Activated naive CD8-positive, alpha-beta T cell treated with anti-CD3 and anti-CD28 coated beads, Interleukin-2, amount 50 U/mL, for 24 hours (primary cell): ENCODE measurements around the gene IGFLR1.
"Not testable (repeated sequence)": the region's sequence is repeated elsewhere in the genome, so short reads cannot be mapped to it uniquely, and the experiment has no call there.

Experiments
- ATAC-seq: fragments of 150-1000 bp; cut with Tn5 transposase; one replicate; pipeline ENCODE4 v1.10.0; 2021
- DNase-seq: peaks from one replicate; pipeline ENCODE4 v3.0.0; 2021
- H3K27ac Mint-ChIP-seq: one replicate; pipeline ENCODE4 v1.8.0; 2021; ENCODE audit warnings: mild to moderate bottlenecking, mixed read lengths
- H3K27me3 Mint-ChIP-seq: one replicate; pipeline ENCODE4 v1.8.0; 2021; ENCODE audit warnings: mixed read lengths
- H3K36me3 Mint-ChIP-seq: one replicate; pipeline ENCODE4 v1.8.0; 2021; ENCODE audit warnings: low read depth, mixed read lengths
- H3K4me1 Mint-ChIP-seq: one replicate; pipeline ENCODE4 v1.8.0; 2021; ENCODE audit warnings: mixed read lengths
- H3K4me3 Mint-ChIP-seq: one replicate; pipeline ENCODE4 v1.8.0; 2021; ENCODE audit warnings: mild to moderate bottlenecking, moderate library complexity, mixed read lengths
- H3K9me3 Mint-ChIP-seq: one replicate; pipeline ENCODE4 v1.8.0; 2021; ENCODE audit warnings: mixed read lengths

The IGFLR1 gene

GRCh38 chr19:35708391-35708790 lies 33.9 kb downstream of the IGFLR1 start:
- peak overlapping the region; percentile 27 for H3K27ac Mint-ChIP-seq
- ATAC-seq, result no peak
- peaks cover 44% of the 10 kb centered on the region for H3K4me1 Mint-ChIP-seq
- H3K4me3 Mint-ChIP-seq, result no peak overlapping the region
- no peaks in the 10 kb centered on the region for H3K27me3 Mint-ChIP-seq
- peaks cover 4% of the 10 kb centered on the region for H3K36me3 Mint-ChIP-seq
- H3K9me3 Mint-ChIP-seq, result peaks cover 4% of the 10 kb centered on the region
- DNase-seq, result no peak

GRCh38 chr19:35704218-35704617 lies 38.0 kb downstream of the IGFLR1 start, which contains the start of gene ZBTB32:
Gene ZBTB32 (plus strand): TSS chr19:35704558. CDS start chr19:35714627, 10,069 bp downstream.
- Mint-ChIP-seq H3K36me3 (peaks cover 2% of the 10 kb centered on the region), H3K4me3 (no peak within 1 kb of the TSS), H3K4me1 (peaks cover 25% of the 10 kb centered on the region), H3K9me3 (no peaks in the 10 kb centered on the region), H3K27me3 (peaks cover 2% of the 10 kb centered on the region), H3K27ac (no peak within 1 kb of the TSS)
- DNase-seq (peak; percentile 41), ATAC-seq (no peak)

GRCh38 chr19:35703343-35703742 lies 38.9 kb downstream of the IGFLR1 start:
- H3K4me3 Mint-ChIP-seq, result no peak overlapping the region
- H3K36me3 Mint-ChIP-seq, result peaks cover 2% of the 10 kb centered on the region
- H3K27ac Mint-ChIP-seq, result no peak overlapping the region
- peaks cover 19% of the 10 kb centered on the region for H3K4me1 Mint-ChIP-seq
- DNase-seq (no peak), ATAC-seq (no peak)
- H3K27me3 Mint-ChIP-seq, result peaks cover 2% of the 10 kb centered on the region
- no peaks in the 10 kb centered on the region for H3K9me3 Mint-ChIP-seq

DNA sequence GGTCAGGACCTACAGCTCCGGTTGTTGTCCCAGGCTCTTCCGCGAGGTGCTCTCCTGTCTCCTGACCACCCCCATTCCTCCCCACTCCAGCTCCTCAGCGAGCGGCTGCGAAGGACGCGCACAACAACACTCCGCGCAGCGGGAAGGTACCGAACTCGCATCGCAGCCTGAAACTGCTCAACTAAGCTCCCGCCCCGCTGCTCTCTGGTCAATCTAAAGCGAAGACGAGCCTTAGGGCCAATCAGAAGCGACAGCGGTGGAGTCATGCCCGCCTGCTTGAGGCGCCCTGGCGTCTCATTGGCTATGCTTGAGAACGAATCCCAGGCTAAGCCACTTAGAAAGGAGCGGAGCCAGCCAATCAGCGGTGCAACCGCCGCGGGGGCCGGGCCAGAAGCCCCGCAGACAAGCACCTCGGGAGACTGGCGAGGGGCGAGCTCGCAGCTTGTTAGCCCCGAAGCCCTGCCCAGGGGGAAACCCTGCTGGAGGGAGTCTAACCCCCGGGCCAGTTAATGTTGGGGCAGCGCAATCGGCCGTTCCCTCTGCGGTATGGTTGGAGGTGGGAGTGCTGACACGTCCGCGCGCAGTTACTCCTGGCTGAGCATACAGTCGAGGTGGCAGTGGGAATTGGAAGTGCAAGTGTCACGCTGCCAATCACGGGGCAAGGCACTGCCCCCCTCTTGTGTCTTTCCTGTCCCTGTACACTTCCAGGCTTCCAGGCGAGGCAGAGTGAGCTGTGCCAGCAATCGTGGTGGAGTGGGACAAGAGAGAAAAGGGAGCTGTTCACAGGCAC lies 39.8 kb downstream of the IGFLR1 start:
- peaks cover 22% of the 10 kb centered on the region for H3K4me1 Mint-ChIP-seq
- peaks cover 2% of the 10 kb centered on the region for H3K36me3 Mint-ChIP-seq
- peak overlapping the region; percentile 94 for H3K27ac Mint-ChIP-seq
- H3K27me3 Mint-ChIP-seq, result peaks cover 2% of the 10 kb centered on the region
- no peaks in the 10 kb centered on the region for H3K9me3 Mint-ChIP-seq
- DNase-seq (peak; percentile 90), ATAC-seq (peak; percentile 100)
- peak overlapping the region; percentile 89 for H3K4me3 Mint-ChIP-seq

- Mint-ChIP-seq H3K36me3 (no peaks in the 10 kb centered on the region), H3K4me1 (peaks cover 33% of the 10 kb centered on the region), H3K9me3 (no peaks in the 10 kb centered on the region), H3K27me3 (no peaks in the 10 kb centered on the region), H3K27ac (no peak overlapping the region), H3K4me3 (no peak overlapping the region)
- ATAC-seq (peak; percentile 48), DNase-seq (no peak)
These were observed 45.4 kb downstream of the IGFLR1 start for GRCh38 chr19:35696835-35697234.

DNA sequence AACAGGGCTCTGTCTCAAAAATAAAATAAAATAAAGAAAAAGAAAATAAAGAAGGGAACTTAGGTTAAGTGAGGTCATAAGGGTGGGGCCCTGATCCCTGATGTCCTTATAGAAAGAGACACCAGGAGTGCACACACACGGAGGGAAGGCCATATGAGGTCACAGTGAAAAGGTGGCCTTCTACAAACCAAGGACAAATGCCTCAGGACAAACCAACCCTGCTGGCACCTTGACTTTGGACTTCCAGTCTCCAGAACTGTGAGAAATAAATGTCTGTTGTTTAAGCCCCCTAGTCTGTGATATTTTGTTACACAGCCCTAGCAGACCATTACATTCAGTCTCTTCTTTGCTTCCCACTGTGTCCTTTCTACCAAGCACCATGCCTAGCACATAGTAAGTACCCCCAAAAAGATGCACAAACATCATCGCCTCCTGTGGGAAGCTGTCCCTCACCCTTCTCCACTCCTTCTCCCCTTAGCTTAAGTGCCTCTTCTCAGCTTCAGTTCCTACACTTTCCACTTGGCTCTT lies 46.3 kb downstream of the IGFLR1 start:
- ATAC-seq (no peak), DNase-seq (no peak)
- H3K36me3 Mint-ChIP-seq, result no peaks in the 10 kb centered on the region
- H3K27me3 Mint-ChIP-seq, result no peaks in the 10 kb centered on the region
- H3K9me3 Mint-ChIP-seq, result no peaks in the 10 kb centered on the region
- H3K27ac Mint-ChIP-seq, result peak overlapping the region; percentile 67
- H3K4me1 Mint-ChIP-seq, result peaks cover 32% of the 10 kb centered on the region
- H3K4me3 Mint-ChIP-seq, result no peak overlapping the region

DNA sequence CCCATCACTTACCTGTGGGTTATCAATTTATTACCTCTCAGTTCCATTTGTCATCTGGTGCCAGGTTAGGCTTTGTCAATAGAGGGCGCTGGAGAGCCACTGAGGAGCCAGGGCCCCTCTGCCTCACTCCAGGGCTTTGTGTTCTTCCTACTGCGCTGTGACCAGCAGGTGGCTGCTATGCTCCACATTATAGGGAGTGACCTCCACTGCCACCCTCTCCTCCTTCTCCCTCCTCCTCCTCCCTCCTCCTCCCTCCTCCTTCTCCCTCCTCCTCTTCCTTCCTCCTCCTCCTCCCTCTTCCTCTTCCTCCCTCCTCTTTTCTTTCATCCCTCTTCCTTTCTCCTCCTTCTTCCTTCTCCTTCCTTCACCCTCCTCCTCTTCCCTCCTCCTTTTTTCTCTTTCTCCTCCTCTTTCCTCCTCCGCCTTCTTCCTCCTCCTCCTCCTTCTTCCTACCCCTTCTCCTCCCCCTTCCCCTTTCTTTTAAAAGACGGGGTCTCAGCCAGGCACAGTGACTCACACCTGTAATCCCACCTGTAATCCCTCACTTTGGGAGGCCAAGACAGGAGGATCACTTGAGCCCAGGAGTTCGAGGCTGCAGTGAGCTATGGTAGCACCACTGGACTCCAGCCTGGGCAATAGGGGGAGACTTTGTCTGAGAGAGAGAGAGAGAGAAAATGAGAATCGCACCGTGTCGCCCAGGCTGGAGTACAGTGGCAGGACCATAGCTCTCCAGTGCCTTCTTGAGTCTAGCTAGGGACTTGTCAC lies 48.2 kb downstream of the IGFLR1 start:
- H3K9me3 Mint-ChIP-seq, result no peaks in the 10 kb centered on the region
- H3K4me1 Mint-ChIP-seq, result peaks cover 25% of the 10 kb centered on the region
- DNase-seq (peak; percentile 91), ATAC-seq (peak; percentile 99)
- H3K4me3 Mint-ChIP-seq, result no peak overlapping the region
- no peaks in the 10 kb centered on the region for H3K36me3 Mint-ChIP-seq
- no peaks in the 10 kb centered on the region for H3K27me3 Mint-ChIP-seq
- peak overlapping the region; percentile 62 for H3K27ac Mint-ChIP-seq

DNA sequence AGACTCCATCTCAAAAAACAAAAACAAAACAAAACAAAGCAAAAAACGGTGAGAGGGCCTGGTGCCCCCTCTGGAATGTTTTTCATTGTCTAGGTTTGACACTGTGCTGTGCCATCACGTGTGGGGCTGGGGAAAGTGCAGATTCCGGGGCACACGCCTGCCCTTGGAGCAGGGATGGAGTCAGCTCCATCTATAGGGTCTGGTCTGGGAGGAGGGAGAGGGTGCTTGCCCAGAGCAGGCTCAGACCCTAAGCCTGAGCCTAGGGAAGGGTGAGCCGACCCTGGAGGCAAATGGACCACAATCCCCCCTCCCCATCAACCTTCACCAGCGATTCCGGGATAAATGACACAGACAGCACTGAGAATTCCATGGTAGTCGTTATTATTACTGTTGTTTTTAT lies 48.8 kb downstream of the IGFLR1 start:
- no peaks in the 10 kb centered on the region for H3K9me3 Mint-ChIP-seq
- H3K4me1 Mint-ChIP-seq, result peaks cover 25% of the 10 kb centered on the region
- H3K4me3 Mint-ChIP-seq, result no peak overlapping the region
- H3K27ac Mint-ChIP-seq, result no peak overlapping the region
- DNase-seq (no peak), ATAC-seq (peak; percentile 3)
- no peaks in the 10 kb centered on the region for H3K27me3 Mint-ChIP-seq
- H3K36me3 Mint-ChIP-seq, result no peaks in the 10 kb centered on the region

DNA sequence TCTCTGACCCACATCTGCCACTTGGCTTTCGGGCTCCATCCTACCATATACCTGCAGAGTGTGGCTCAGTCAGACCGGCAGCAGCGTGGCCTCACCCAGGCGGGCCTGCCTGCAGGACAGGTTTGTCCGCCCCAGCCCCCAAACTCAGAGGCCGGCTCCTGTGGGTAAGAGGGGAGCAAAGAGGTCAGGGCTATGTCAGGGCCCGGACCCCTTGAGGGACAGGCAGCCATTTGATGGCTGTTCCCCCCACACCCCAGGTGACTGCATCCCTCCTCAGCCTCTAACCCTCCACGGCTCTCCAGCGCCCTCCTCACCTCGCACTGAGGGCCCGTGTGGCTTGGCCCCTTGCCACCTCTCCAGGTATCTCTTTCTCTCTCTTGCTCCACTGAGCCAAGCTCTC lies 50.2 kb downstream of the IGFLR1 start:
- ATAC-seq, result no peak

GRCh38 chr19:35691106-35691505 lies 51.1 kb downstream of the IGFLR1 start:
- DNase-seq, H3K4me3 Mint-ChIP-seq, H3K4me1 Mint-ChIP-seq, H3K27me3 Mint-ChIP-seq, H3K36me3 Mint-ChIP-seq, ATAC-seq, H3K9me3 Mint-ChIP-seq, H3K27ac Mint-ChIP-seq: not testable (repeated sequence)

More for the DNA sequence above, 50.2 kb downstream of the IGFLR1 start:
- no peaks in the 10 kb centered on the region for H3K27me3 Mint-ChIP-seq
- no peaks in the 10 kb centered on the region for H3K36me3 Mint-ChIP-seq
- DNase-seq, result no peak
- H3K4me3 Mint-ChIP-seq, result no peak overlapping the region
- H3K4me1 Mint-ChIP-seq, result peaks cover 15% of the 10 kb centered on the region
- H3K9me3 Mint-ChIP-seq, result no peaks in the 10 kb centered on the region
- no peak overlapping the region for H3K27ac Mint-ChIP-seq

DNA sequence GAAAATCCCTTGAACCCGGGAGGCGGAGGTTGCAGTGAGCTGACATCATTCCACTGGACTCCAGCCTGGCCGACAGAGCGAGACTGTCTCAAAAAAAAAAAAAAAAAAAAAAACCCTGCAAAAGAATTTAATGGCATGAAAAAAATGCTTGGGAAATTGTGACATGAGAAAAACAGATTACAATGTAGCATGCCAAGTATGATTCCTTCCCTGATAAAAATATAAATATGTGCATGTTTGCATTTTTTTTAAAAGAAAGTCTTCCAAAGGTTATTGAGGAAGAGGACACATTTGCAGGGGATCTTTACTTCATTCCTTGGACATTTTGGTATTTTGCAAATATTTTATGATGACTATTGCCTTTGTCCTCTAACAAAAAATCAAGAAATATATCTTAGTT lies 52.4 kb downstream of the IGFLR1 start:
- Mint-ChIP-seq H3K36me3 (no peaks in the 10 kb centered on the region), H3K4me1 (peaks cover 6% of the 10 kb centered on the region), H3K27me3 (no peaks in the 10 kb centered on the region), H3K9me3 (no peaks in the 10 kb centered on the region), H3K27ac (no peak overlapping the region), H3K4me3 (no peak overlapping the region)
- no peak for ATAC-seq
- no peak for DNase-seq
